ENCODE measurements around the gene ITIH5.

DNA sequence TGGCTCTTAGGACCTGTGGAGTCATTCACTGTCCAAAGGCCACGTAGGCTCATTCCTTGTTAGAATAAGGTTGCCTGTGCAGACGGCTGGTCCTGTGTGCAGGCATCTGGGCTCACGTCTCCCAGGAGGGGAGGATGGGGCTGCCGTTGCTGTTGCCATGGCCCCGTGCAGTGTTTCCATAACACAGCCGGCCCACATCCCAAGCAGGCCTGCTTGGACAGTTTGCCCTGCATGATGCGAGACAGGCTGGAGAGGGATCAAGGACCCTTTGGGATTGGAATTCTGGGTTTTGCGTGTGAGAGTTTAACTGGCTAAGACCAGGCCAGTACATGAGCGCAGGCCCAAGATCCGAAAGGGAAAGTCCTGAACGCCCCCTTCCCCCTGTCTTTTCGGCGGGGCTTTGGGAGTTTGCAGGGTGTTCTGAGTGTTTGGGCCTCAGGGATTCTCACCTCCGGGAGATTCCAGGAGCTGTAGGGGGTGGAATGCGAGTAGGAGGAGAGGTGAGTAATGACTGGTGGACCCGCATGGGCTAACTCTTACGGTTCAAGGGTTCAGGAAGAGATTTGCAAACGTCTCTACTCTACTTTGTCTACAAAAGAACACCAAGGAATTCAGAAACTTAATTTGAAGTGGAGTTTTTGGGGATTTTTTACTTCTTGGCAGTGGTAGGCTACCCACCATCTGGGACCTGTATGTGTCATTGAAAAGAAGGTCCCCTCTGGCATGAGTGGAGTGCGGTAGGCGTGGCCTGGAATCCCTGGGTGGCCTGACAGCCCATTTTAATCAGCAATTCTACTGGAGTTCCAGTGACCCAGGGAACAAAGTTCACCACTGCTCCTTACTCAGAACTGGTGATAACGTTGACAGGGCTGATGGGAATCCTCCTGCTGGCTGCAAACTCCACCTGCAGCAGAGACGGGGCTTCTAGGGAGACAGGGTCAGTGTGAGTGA lies 125.4 kb downstream of the ITIH5 start:
- TF ChIP-seq POLR2A (IDR thresholded peaks at IDR 0.05; ENCODE audit: low read length), result no peak
- no peak for TF ChIP-seq GATA1 (IDR thresholded peaks at IDR 0.05; ENCODE audit: low read depth, low read length)
